Erythroblast (primary cell): ENCODE data around the gene MRC1.

Source experiments
- GATA1 ChIP-seq: IDR thresholded peaks from 2 replicates; pipeline ENCODE4 v1.6.1; 2011; ENCODE audit warnings: low read depth, mild to moderate bottlenecking, control low read depth, low read length, moderate library complexity
- POLR2A ChIP-seq: IDR thresholded peaks from 2 replicates; pipeline ENCODE4 v1.6.1; 2011; ENCODE audit warnings: mild to moderate bottlenecking, low read length

DNA sequence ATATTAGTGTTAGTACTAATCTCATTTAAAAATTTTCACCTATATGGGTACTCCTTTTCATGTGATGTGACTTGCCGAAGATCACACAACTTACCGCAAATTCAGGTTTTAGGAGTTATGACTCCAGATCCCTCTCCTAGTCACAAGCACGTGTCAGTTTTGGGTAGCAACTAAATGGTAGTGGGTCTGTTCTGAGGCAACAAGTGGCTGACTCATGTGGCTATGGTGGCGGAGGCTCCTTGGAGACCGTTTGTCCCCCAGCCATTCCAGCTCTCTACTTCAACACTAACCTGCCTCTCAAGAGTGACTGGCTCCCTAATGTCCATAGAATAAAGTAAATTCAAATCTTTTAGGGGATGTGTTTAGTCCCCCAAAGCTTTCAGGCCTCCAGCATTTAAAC is 39.5 kb downstream of the MRC1 start:
- TF ChIP-seq POLR2A = no peak
- no peak for TF ChIP-seq GATA1
